Endothelial cell of umbilical vein (primary cell): ENCODE data around the gene CDR2. TPM values are rescaled to one million over a fixed set of nuclear protein-coding genes. Genes with fewer than 3 reads are reported as not detected.

Experiments
- BruUV-seq: library from RNA; stranded (reverse); fragments of 400-500 nt; replicated peaks from 2 replicates; lab custom pipeline; 2021; lab: Mats Ljungman, UMichigan
- CTCF ChIA-PET: fragments of 300-600, 350-600 bp; sonication (Branson Sonifier 250); formaldehyde crosslinking; loops from one replicate; lab custom pipeline; 2021; ENCODE audit warnings: antibody characterized with exemption, inconsistent platforms; lab: Charles Lee
- POLR2A ChIA-PET: fragments of 300-600, 350-600 bp; sonication (Branson Sonifier 250); formaldehyde crosslinking; loops from one replicate; lab custom pipeline; 2021; ENCODE audit warnings: antibody characterized with exemption, inconsistent platforms; lab: Charles Lee
- DNase-seq: peaks from one replicate; pipeline ENCODE4 v3.0.0-alpha.2; 2011; ENCODE audit warnings: low read depth, low spot score
- FAIRE-seq: peaks from 2 replicates; lab custom pipeline; 2011; peaks lifted over from hg19 to GRCh38; lab: Jason Lieb, UNC
- H2AFZ ChIP-seq: 2 replicates; pipeline ENCODE4 v1.6.0; 2012; ENCODE audit warnings: low read depth, low read length, control low read depth, inconsistent platforms
- H3K27ac ChIP-seq: 2 replicates; pipeline ENCODE4 v1.5.1; 2011; ENCODE audit warnings: low read depth, mild to moderate bottlenecking, control low read depth, low read length, moderate library complexity; ENCODE audit not compliant: insufficient read depth
- H3K27me3 ChIP-seq, 2 experiments: 2 replicates each; pipeline versions ENCODE4 v1.6.0 to v1.6.1; 2011; ENCODE audit warnings: low read length in 2 of 2, mixed read lengths in 1 of 2; ENCODE audit not compliant: control insufficient read depth in 2 of 2, insufficient read depth in 2 of 2
- H3K36me3 ChIP-seq, 2 experiments: 2 replicates in 1 of 2; 3 replicates in 1 of 2; pipeline ENCODE4 v1.5.1; 2011; ENCODE audit warnings: low read length in 2 of 2, mild to moderate bottlenecking in 1 of 2, moderate library complexity in 1 of 2; ENCODE audit not compliant: control insufficient read depth in 2 of 2, insufficient read depth in 2 of 2; ENCODE audit errors: extremely low read depth in 1 of 2
- H3K4me1 ChIP-seq: 3 replicates; pipeline ENCODE4 v1.5.1; 2011; ENCODE audit warnings: mild to moderate bottlenecking, low read length; ENCODE audit not compliant: control insufficient read depth, insufficient read depth; ENCODE audit errors: extremely low read depth
- H3K4me2 ChIP-seq: 2 replicates; pipeline ENCODE4 v1.6.1; 2011; ENCODE audit warnings: low read length, control low read depth, mixed read lengths; ENCODE audit not compliant: insufficient read depth
- H3K4me3 ChIP-seq, 3 experiments: fragments of 200-600 bp in 1 of 3; sonication (generic), shearing (Covaris generic) in 1 of 3; replicated peaks in 1 of 3; 2 replicates each; pipeline ENCODE4 v1.5.1; 2011 to 2016; ENCODE audit warnings: control low read depth in 3 of 3, low read length in 3 of 3, mild to moderate bottlenecking in 2 of 3, inconsistent platforms in 1 of 3, low read depth in 1 of 3, moderate library complexity in 1 of 3; ENCODE audit not compliant: insufficient read depth in 1 of 3
- H3K79me2 ChIP-seq: 2 replicates; pipeline ENCODE4 v1.6.0; 2012; ENCODE audit warnings: low read length, inconsistent platforms; ENCODE audit not compliant: control insufficient read depth, insufficient read depth
- H3K9ac ChIP-seq: replicated peaks from 2 replicates; pipeline ENCODE3; 2011; ENCODE audit warnings: low read length, control low read depth; ENCODE audit not compliant: insufficient read depth; ENCODE audit errors: extremely low read depth
- H3K9me1 ChIP-seq: replicated peaks from 3 replicates; pipeline ENCODE4 v1.6.0; 2011; ENCODE audit warnings: mild to moderate bottlenecking, low read length; ENCODE audit not compliant: control insufficient read depth, insufficient read depth; ENCODE audit errors: extremely low read depth
- H3K9me3 ChIP-seq: replicated peaks from 2 replicates; pipeline ENCODE4 v1.5.1; 2012; ENCODE audit warnings: low read length, inconsistent platforms; ENCODE audit not compliant: control insufficient read depth, insufficient read depth
- H4K20me1 ChIP-seq: replicated peaks from 2 replicates; pipeline ENCODE3; 2011; ENCODE audit warnings: mild to moderate bottlenecking, low read length; ENCODE audit not compliant: control insufficient read depth, insufficient read depth; ENCODE audit errors: extremely low read depth
- CTCF ChIP-seq, 2 donors: IDR thresholded peaks; 1 replicate in 1 of 2; 2 replicates in 1 of 2; pipeline ENCODE4 v1.5.1; 2011; ENCODE audit warnings: low read length in 2 of 2, mild to moderate bottlenecking in 2 of 2, moderate library complexity in 2 of 2, control low read depth in 1 of 2, inconsistent platforms in 1 of 2, low read depth in 1 of 2; ENCODE audit not compliant: insufficient read depth in 1 of 2; ENCODE audit errors: extremely low read depth in 1 of 2
- EZH2 ChIP-seq: IDR thresholded peaks from 2 replicates; pipeline ENCODE4 v1.6.1; 2012; ENCODE audit warnings: borderline replicate concordance, low read depth, mild to moderate bottlenecking, moderate library complexity, low read length, inconsistent platforms; ENCODE audit not compliant: severe bottlenecking
- FOS ChIP-seq: IDR thresholded peaks from 2 replicates; pipeline ENCODE4 v1.6.1; 2011; ENCODE audit warnings: mild to moderate bottlenecking, low read length, moderate library complexity, borderline replicate concordance; ENCODE audit not compliant: insufficient read depth
- GATA2 ChIP-seq: IDR thresholded peaks from 2 replicates; pipeline ENCODE4 v1.7.0; 2011; ENCODE audit warnings: low read depth, mild to moderate bottlenecking, moderate library complexity, mixed read lengths, low read length; ENCODE audit not compliant: insufficient read length, insufficient read depth
- JUN ChIP-seq: IDR thresholded peaks from 2 replicates; pipeline ENCODE4 v1.6.1; 2011; ENCODE audit warnings: borderline replicate concordance, low read depth; ENCODE audit not compliant: insufficient read length, insufficient read depth
- MAX ChIP-seq: IDR thresholded peaks from 2 replicates; pipeline ENCODE4 v1.6.1; 2011; ENCODE audit not compliant: insufficient read depth, insufficient read length
- POLR2A ChIP-seq: IDR thresholded peaks from 2 replicates; pipeline ENCODE4 v1.6.1; 2012; ENCODE audit warnings: low read depth, mild to moderate bottlenecking, control low read depth, low read length
- POLR2AphosphoS5 ChIP-seq: IDR thresholded peaks from 2 replicates; pipeline ENCODE4 v1.6.1; 2012; ENCODE audit warnings: low read depth, mild to moderate bottlenecking, control low read depth, low read length, moderate library complexity; ENCODE audit not compliant: insufficient read depth
- dilution Hi-C: fragments of 300-500 bp; cut with MboI; formaldehyde crosslinking; loops from one replicate; pipeline ENCODE4 v1.15.0; 2019; ENCODE audit warnings: low sequenced_read_pairs; ENCODE audit not compliant: extremely low pct_ligation_motif_present
- intact Hi-C: fragments of 100-400 bp; cut with micrococcal nuclease; formaldehyde crosslinking; loops from one replicate; pipeline ENCODE4 v1.10.0; 2022
- polyA plus RNA-seq, 4 experiments: library from polyadenylated mRNA; depleted of rRNA in 3 of 4; stranded (reverse) in 3 of 4; unstranded in 1 of 4; fragments of >200 nt; gene quantifications; 2 replicates each; pipeline versions ENCODE4 v1.2.1 to v1.2.3, GENCODE V29; 2011 to 2012; ENCODE audit warnings: missing spikeins in 1 of 4
- total RNA-seq: library from RNA; stranded (reverse); gene quantifications from 2 replicates; pipeline ENCODE4 v1.2.3, GENCODE V29; 2021

The CDR2 gene
- total and polyA plus RNA-seq, 2 donors (not counting 3 experiments of a cell fraction or from before 2014, with no cell fraction given): 35.3 to 61.9 TPM

GRCh38 chr16:22380529-22380928, 6.1 kb upstream of the CDR2 start:
- intact Hi-C loops: no loop called here

More at GRCh38 chr16:22380529-22380928, 6.1 kb upstream of the CDR2 start:
- dilution Hi-C loops: no loop called here
- TF ChIP-seq POLR2A (no peak), GATA2 (no peak), JUN (no peak), FOS (no peak), MAX (no peak), CTCF (IDR thresholded peaks at IDR 0.05; ENCODE audit: extremely low read depth in 1 of 2, insufficient read depth in 1 of 2, low read depth in 1 of 2, low read length in 2 of 2) (no peak), EZH2 (no peak), POLR2AphosphoS5 (no peak)
- POLR2A ChIA-PET: no interaction called here
- H2AFZ ChIP-seq: no peak overlapping the region
- no peaks in the 10 kb centered on the region for H3K9me3 ChIP-seq
- H3K79me2 ChIP-seq: no peaks in the 10 kb centered on the region
- no peak overlapping the region for H3K9ac ChIP-seq
- H3K27me3 ChIP-seq: no peaks in the 10 kb centered on the region
- H3K4me1 ChIP-seq: peaks cover under 1% of the 10 kb centered on the region
- no TSS peak for BruUV-seq
- H3K4me2 ChIP-seq: no peak overlapping the region
- no peaks in the 10 kb centered on the region for H4K20me1 ChIP-seq
- no peaks in the 10 kb centered on the region for H3K36me3 ChIP-seq
- no peak overlapping the region for H3K4me3 ChIP-seq
- H3K27ac ChIP-seq: no peak overlapping the region
- CTCF ChIA-PET: interaction anchor here (0.7 to 1.3 kb wide), 3 partner anchors 11 to 45 kb away, joined by 3 to 4 read pairs (median 3); no protein-coding TSS in a partner anchor
- DNase-seq (no peak), FAIRE-seq (no peak)
- H3K9me1 ChIP-seq: no peaks in the 10 kb centered on the region
